Fibroblast of lung (primary cell): Measurements from ENCODE around the gene ZNF577. TPM values are rescaled to one million over a fixed set of nuclear protein-coding genes. Genes with fewer than 3 reads are reported as not detected.

Experiments used
- DNase-seq, 2 donors: peaks; one replicate each; pipeline versions ENCODE4 v3.0.0 to v3.0.0-alpha.2; 2010; ENCODE audit warnings: low read depth in 2 of 2
- H2AFZ ChIP-seq: 2 replicates; pipeline ENCODE4 v1.5.1; 2012; ENCODE audit warnings: low read length, control low read depth, inconsistent platforms
- H3K27ac ChIP-seq: 2 replicates; pipeline ENCODE4 v1.5.1; 2011; ENCODE audit warnings: low read length, control low read depth; ENCODE audit not compliant: insufficient read depth
- H3K27me3 ChIP-seq: 2 replicates; pipeline ENCODE4 v1.5.1; 2011; ENCODE audit warnings: mild to moderate bottlenecking, low read length; ENCODE audit not compliant: control insufficient read depth, insufficient read depth
- H3K36me3 ChIP-seq: 2 replicates; pipeline ENCODE4 v1.5.1; 2011; ENCODE audit warnings: low read length; ENCODE audit not compliant: control insufficient read depth, insufficient read depth
- H3K4me1 ChIP-seq: 2 replicates; pipeline ENCODE4 v1.5.1; 2011; ENCODE audit warnings: low read length; ENCODE audit not compliant: control insufficient read depth, insufficient read depth; ENCODE audit errors: extremely low read depth
- H3K4me2 ChIP-seq: 2 replicates; pipeline ENCODE4 v1.5.1; 2011; ENCODE audit warnings: low read length, control low read depth; ENCODE audit not compliant: insufficient read depth; ENCODE audit errors: extremely low read depth
- H3K4me3 ChIP-seq, 4 experiments: fragments of 200-600 bp in 1 of 4; sonication (generic) in 1 of 4; replicated peaks in 1 of 4; 2 replicates each; pipeline ENCODE4 v1.5.1; 2011 to 2016; ENCODE audit warnings: low read length in 4 of 4, low read depth in 3 of 4, mild to moderate bottlenecking in 3 of 4, control low read depth in 2 of 4, inconsistent platforms in 1 of 4, mixed read lengths in 1 of 4; ENCODE audit not compliant: insufficient read depth in 1 of 4; ENCODE audit errors: control extremely low read depth in 1 of 4
- H3K79me2 ChIP-seq: 2 replicates; pipeline ENCODE4 v1.5.1; 2012; ENCODE audit warnings: mild to moderate bottlenecking, low read length, inconsistent platforms; ENCODE audit not compliant: control insufficient read depth, insufficient read depth
- H3K9ac ChIP-seq: 2 replicates; pipeline ENCODE4 v1.5.1; 2011; ENCODE audit warnings: mild to moderate bottlenecking, low read length, control low read depth; ENCODE audit not compliant: insufficient read depth
- H3K9me3 ChIP-seq: 2 replicates; pipeline ENCODE4 v1.5.1; 2012; ENCODE audit warnings: low read depth, low read length; ENCODE audit not compliant: control insufficient read depth, insufficient read depth
- H4K20me1 ChIP-seq: 2 replicates; pipeline ENCODE4 v1.5.1; 2011; ENCODE audit warnings: low read length; ENCODE audit not compliant: control insufficient read depth, insufficient read depth; ENCODE audit errors: extremely low read depth
- EZH2 ChIP-seq: IDR thresholded peaks from 2 replicates; pipeline ENCODE4 v1.5.1; 2012; ENCODE audit warnings: low read length, control low read depth, mild to moderate bottlenecking; ENCODE audit errors: missing control alignments
- polyA minus RNA-seq: library from RNA; depleted of rRNA, polyadenylated mRNA; stranded (reverse); fragments of >200 nt; gene quantifications from 2 replicates; pipeline ENCODE4 v1.2.3, GENCODE V29; 2011; ENCODE audit warnings: low replicate concordance
- polyA plus RNA-seq, 2 donors: library from polyadenylated mRNA; depleted of rRNA in 1 of 2; stranded (reverse) in 1 of 2; unstranded in 1 of 2; fragments of >200 nt; gene quantifications; 2 replicates each; pipeline ENCODE4 v1.2.1, GENCODE V29; 2011 to 2012; ENCODE audit warnings: missing spikeins in 1 of 2
- total RNA-seq: library from RNA; depleted of rRNA; stranded (reverse); fragments of >200 nt; gene quantifications from 2 replicates; pipeline ENCODE4 v1.2.1, GENCODE V29; 2014
- TF ChIP-seq, protein P1 (sequence below), 2 donors: IDR thresholded peaks in 1 of 2; conservative IDR thresholded peaks in 1 of 2; 1 replicate in 1 of 2; 2 replicates in 1 of 2; pipeline ENCODE4 v1.5.1; 2011 to 2012; ENCODE audit warnings: low read length in 2 of 2, control low read depth in 1 of 2, inconsistent platforms in 1 of 2, low read depth in 1 of 2, mild to moderate bottlenecking in 1 of 2

The ZNF577 gene
- 8.9 and 9.0 TPM in 2 replicates for total RNA-seq
- polyA plus RNA-seq, result 4.1 and 4.6 TPM in 2 replicates
- 2.6 and 4.2 TPM in 2 replicates for polyA plus RNA-seq (2012)
- 4.7 TPM in 1 of 2 replicates, not detected in the other for polyA minus RNA-seq

GRCh38 chr19:51887522-51888498 lies at the start of gene ZNF577:
Gene ZNF577 (minus strand): TSS chr19:51887951. CDS start chr19:51880382, 7,569 bp downstream.
- no peak for TF ChIP-seq EZH2
- TF ChIP-seq, protein P1, sequence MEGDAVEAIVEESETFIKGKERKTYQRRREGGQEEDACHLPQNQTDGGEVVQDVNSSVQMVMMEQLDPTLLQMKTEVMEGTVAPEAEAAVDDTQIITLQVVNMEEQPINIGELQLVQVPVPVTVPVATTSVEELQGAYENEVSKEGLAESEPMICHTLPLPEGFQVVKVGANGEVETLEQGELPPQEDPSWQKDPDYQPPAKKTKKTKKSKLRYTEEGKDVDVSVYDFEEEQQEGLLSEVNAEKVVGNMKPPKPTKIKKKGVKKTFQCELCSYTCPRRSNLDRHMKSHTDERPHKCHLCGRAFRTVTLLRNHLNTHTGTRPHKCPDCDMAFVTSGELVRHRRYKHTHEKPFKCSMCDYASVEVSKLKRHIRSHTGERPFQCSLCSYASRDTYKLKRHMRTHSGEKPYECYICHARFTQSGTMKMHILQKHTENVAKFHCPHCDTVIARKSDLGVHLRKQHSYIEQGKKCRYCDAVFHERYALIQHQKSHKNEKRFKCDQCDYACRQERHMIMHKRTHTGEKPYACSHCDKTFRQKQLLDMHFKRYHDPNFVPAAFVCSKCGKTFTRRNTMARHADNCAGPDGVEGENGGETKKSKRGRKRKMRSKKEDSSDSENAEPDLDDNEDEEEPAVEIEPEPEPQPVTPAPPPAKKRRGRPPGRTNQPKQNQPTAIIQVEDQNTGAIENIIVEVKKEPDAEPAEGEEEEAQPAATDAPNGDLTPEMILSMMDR (conservative IDR thresholded peaks at IDR 0.05 in 1 of 2, IDR thresholded peaks at IDR 0.05 in 1 of 2; ENCODE audit: low read depth in 1 of 2, low read length in 2 of 2), result no peak
- peak within 1 kb of the TSS; percentile 98 for H2AFZ ChIP-seq
- DNase-seq, result peak; percentile 95 to 96
- no peaks in the 10 kb centered on the region for H4K20me1 ChIP-seq
- peak within 1 kb of the TSS; percentile 59 for H3K27ac ChIP-seq
- peaks cover 3% of the 10 kb centered on the region for H3K36me3 ChIP-seq
- H3K4me3 ChIP-seq, result peak within 1 kb of the TSS; percentile 70 to 90 (median 77)
- no peaks in the 10 kb centered on the region for H3K4me1 ChIP-seq
- peak within 1 kb of the TSS; percentile 60 for H3K9ac ChIP-seq
- H3K27me3 ChIP-seq, result no peaks in the 10 kb centered on the region
- H3K79me2 ChIP-seq, result no peaks in the 10 kb centered on the region
- peak within 1 kb of the TSS; percentile 84 for H3K4me2 ChIP-seq
- peaks cover 5% of the 10 kb centered on the region for H3K9me3 ChIP-seq

- Histone ChIP-seq H3K27ac (no peak overlapping the region), H3K4me3 (no peak overlapping the region), H3K27me3 (no peaks in the 10 kb centered on the region), H3K4me1 (no peaks in the 10 kb centered on the region), H3K9me3 (no peaks in the 10 kb centered on the region), H2AFZ (no peak overlapping the region), H3K79me2 (no peaks in the 10 kb centered on the region), H3K36me3 (no peaks in the 10 kb centered on the region), H3K4me2 (no peak overlapping the region), H3K9ac (no peak overlapping the region), H4K20me1 (no peaks in the 10 kb centered on the region)
- no peak for TF ChIP-seq EZH2
- TF ChIP-seq, protein P1 (conservative IDR thresholded peaks at IDR 0.05 in 1 of 2, IDR thresholded peaks at IDR 0.05 in 1 of 2; ENCODE audit: low read depth in 1 of 2, low read length in 2 of 2), result no peak
- no peak for DNase-seq
Measured at GRCh38 chr19:51931921-51932320, 44.2 kb upstream of the ZNF577 start.

DNA sequence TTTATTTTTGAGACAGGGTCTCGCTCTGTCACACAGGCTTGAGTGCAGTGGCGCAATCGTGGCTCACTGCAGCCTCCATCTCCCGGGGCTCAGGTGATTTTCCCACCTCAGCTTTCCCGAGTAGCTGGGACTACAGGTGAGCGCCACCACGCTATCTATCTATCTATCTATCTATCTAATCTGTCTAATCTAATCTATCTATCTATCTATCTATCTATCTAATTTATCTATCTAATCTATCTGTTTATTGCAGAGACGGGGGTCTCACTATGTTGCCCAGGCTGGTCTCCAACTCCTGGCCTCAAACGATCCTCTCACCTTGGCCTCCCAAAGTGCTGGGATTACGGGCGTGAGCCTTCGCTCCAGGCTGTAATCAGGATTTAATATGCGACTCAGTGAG lies 40.1 kb upstream of the ZNF577 start:
- H3K4me3 ChIP-seq, result peak overlapping the region; percentile 74 to 97 (median 86)
- H3K36me3 ChIP-seq, result no peaks in the 10 kb centered on the region
- H3K4me1 ChIP-seq, result no peaks in the 10 kb centered on the region
- peak overlapping the region; percentile 44 for H3K9ac ChIP-seq
- TF ChIP-seq EZH2, result no peak
- TF ChIP-seq, protein P1 (conservative IDR thresholded peaks at IDR 0.05 in 1 of 2, IDR thresholded peaks at IDR 0.05 in 1 of 2; ENCODE audit: low read depth in 1 of 2, low read length in 2 of 2), result no peak
- H3K79me2 ChIP-seq, result no peaks in the 10 kb centered on the region
- no peaks in the 10 kb centered on the region for H3K27me3 ChIP-seq
- peak overlapping the region; percentile 100 for H2AFZ ChIP-seq
- DNase-seq, result no peak
- H3K4me2 ChIP-seq, result peak overlapping the region; percentile 86
- no peaks in the 10 kb centered on the region for H4K20me1 ChIP-seq
- no peaks in the 10 kb centered on the region for H3K9me3 ChIP-seq
- H3K27ac ChIP-seq, result peak overlapping the region; percentile 71
